ENCODE results near the gene THADA. TPM values are rescaled to one million over a fixed set of nuclear protein-coding genes. Genes with fewer than 3 reads are reported as not detected.
A peak's percentile ranks its signal among the peaks of the same experiment; 100 is the strongest.

The THADA gene
- polyA plus RNA-seq, 3 donors, result 7.3 to 11.2 (median 9.7) TPM

DNA sequence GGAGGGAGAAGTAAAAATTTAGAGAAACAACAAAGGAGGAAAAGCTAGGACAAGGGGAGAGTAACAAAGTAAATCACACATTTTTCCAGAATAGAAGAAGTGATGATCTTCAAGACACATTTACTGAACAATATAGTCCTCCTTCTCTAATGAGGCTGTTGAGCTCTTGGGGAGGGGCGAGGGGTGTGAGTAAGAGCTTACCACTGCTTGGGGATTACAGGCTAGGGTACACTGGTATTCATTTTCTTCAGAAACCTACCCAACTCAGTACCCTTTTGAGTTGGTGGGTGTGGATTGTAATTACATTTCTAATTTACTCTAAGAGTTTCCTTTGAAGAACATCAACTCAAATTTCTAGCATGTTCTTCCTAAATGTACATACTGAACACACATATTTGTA, 211.7 kb downstream of the THADA start:
- Histone ChIP-seq H3K36me3 (replicated peaks in 1 of 2; ENCODE audit: control insufficient read depth in 1 of 2, insufficient read depth in 2 of 2, low read length in 2 of 2) (no peaks in the 10 kb centered on the region), H3K4me2 (replicated peaks; ENCODE audit: extremely low read depth, low read length, poor library complexity, severe bottlenecking) (no peak overlapping the region), H3K4me1 (ENCODE audit: control insufficient read depth in 1 of 2, insufficient read depth in 2 of 2, low read length in 2 of 2) (peaks cover 10 to 11% of the 10 kb centered on the region in 2 donors), H3K27me3 (ENCODE audit: control insufficient read depth in 2 of 2, insufficient read depth in 2 of 2, low read length in 2 of 2) (no peaks in the 10 kb centered on the region), H3K9me3 (replicated peaks in 1 of 2; ENCODE audit: control insufficient read depth in 1 of 2, insufficient read depth in 1 of 2, low read length in 2 of 2) (no peaks in the 10 kb centered on the region), H3K9ac (ENCODE audit: insufficient read depth, low read length, poor library complexity, severe bottlenecking) (no peak overlapping the region), H3K4me3 (replicated peaks in 1 of 3; ENCODE audit: low read depth in 2 of 3, low read length in 3 of 3) (no peak overlapping the region), H3K79me2 (ENCODE audit: insufficient read depth, low read length) (no peaks in the 10 kb centered on the region), H4K20me1 (ENCODE audit: insufficient read depth, low read length) (no peaks in the 10 kb centered on the region), H2AFZ (ENCODE audit: insufficient read depth, low read depth, low read length, poor library complexity, severe bottlenecking) (no peak overlapping the region), H3K27ac (ENCODE audit: low read depth in 1 of 2, low read length in 2 of 2) (no peak overlapping the region)
- Mint-ChIP-seq H3K4me1 (peaks cover 28% of the 10 kb centered on the region), H3K4me3 (no peak overlapping the region), H3K27me3 (ENCODE audit: low read depth in 3 of 3) (peaks cover 0 to 3% (median 2%) of the 10 kb centered on the region in 3 donors), H3K27ac (peak overlapping the region in 2 of 7 donors; percentile 44 to 59), H3K36me3 (peaks cover 5 to 14% of the 10 kb centered on the region in 2 donors), H3K9me3 (peaks cover 0 to 2% (median 0%) of the 10 kb centered on the region in 7 donors)
- no peak for DNase-seq
- WGBS (ENCODE audit: insufficient coverage), result no CpG with 5 or more reads among the region's 1 CpG
- intact Hi-C loops (cut with micrococcal nuclease), result no loop called here
- TF ChIP-seq, protein P1, sequence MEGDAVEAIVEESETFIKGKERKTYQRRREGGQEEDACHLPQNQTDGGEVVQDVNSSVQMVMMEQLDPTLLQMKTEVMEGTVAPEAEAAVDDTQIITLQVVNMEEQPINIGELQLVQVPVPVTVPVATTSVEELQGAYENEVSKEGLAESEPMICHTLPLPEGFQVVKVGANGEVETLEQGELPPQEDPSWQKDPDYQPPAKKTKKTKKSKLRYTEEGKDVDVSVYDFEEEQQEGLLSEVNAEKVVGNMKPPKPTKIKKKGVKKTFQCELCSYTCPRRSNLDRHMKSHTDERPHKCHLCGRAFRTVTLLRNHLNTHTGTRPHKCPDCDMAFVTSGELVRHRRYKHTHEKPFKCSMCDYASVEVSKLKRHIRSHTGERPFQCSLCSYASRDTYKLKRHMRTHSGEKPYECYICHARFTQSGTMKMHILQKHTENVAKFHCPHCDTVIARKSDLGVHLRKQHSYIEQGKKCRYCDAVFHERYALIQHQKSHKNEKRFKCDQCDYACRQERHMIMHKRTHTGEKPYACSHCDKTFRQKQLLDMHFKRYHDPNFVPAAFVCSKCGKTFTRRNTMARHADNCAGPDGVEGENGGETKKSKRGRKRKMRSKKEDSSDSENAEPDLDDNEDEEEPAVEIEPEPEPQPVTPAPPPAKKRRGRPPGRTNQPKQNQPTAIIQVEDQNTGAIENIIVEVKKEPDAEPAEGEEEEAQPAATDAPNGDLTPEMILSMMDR (IDR thresholded peaks at IDR 0.05), result no peak

DNA sequence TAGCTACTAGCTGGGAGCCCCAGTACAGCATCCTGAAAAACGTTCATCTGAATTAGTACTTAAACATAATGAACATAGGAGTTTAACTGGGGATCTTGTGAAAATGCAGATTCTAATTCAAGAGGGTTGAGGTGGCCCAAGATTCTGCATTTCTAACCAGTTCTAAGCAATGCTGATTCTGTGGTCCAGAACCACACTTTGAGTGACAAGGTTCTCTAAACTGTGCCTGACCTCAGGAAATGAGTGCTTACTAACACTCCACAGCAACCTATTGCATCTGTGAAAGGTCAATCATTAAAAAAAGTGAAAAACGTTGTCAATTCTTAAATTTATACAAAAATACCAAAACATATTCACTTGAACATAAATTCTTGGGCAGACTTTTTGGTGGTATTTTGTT, 212.3 kb downstream of the THADA start:
- Histone ChIP-seq H3K27ac (ENCODE audit: low read depth in 1 of 2, low read length in 2 of 2) (no peak overlapping the region), H3K9me3 (replicated peaks in 1 of 2; ENCODE audit: control insufficient read depth in 1 of 2, insufficient read depth in 1 of 2, low read length in 2 of 2) (no peaks in the 10 kb centered on the region), H2AFZ (ENCODE audit: insufficient read depth, low read depth, low read length, poor library complexity, severe bottlenecking) (no peak overlapping the region), H4K20me1 (ENCODE audit: insufficient read depth, low read length) (no peaks in the 10 kb centered on the region), H3K9ac (ENCODE audit: insufficient read depth, low read length, poor library complexity, severe bottlenecking) (no peak overlapping the region), H3K4me3 (replicated peaks in 1 of 3; ENCODE audit: low read depth in 2 of 3, low read length in 3 of 3) (no peak overlapping the region), H3K4me1 (ENCODE audit: control insufficient read depth in 1 of 2, insufficient read depth in 2 of 2, low read length in 2 of 2) (peaks cover 10 to 11% of the 10 kb centered on the region in 2 donors), H3K36me3 (replicated peaks in 1 of 2; ENCODE audit: control insufficient read depth in 1 of 2, insufficient read depth in 2 of 2, low read length in 2 of 2) (no peaks in the 10 kb centered on the region), H3K4me2 (replicated peaks; ENCODE audit: extremely low read depth, low read length, poor library complexity, severe bottlenecking) (no peak overlapping the region), H3K79me2 (ENCODE audit: insufficient read depth, low read length) (no peaks in the 10 kb centered on the region), H3K27me3 (ENCODE audit: control insufficient read depth in 2 of 2, insufficient read depth in 2 of 2, low read length in 2 of 2) (no peaks in the 10 kb centered on the region)
- Mint-ChIP-seq H3K4me1 (peaks cover 28% of the 10 kb centered on the region), H3K9me3 (peaks cover 0 to 2% (median 0%) of the 10 kb centered on the region in 7 donors), H3K4me3 (no peak overlapping the region), H3K27ac (peak overlapping the region in 1 of 7 donors; percentile 59), H3K27me3 (ENCODE audit: low read depth in 3 of 3) (peaks cover 2 to 3% (median 3%) of the 10 kb centered on the region in 3 donors), H3K36me3 (peaks cover 10 to 14% of the 10 kb centered on the region in 2 donors)
- TF ChIP-seq, protein P1 (IDR thresholded peaks at IDR 0.05), result no peak
- WGBS (ENCODE audit: insufficient coverage), result no CpG with 5 or more reads among the region's 2 CpGs
- intact Hi-C loops (cut with micrococcal nuclease), result no loop called here
- DNase-seq, result no peak

Measured in CD14-positive monocyte (primary cell).